Activated CD4-positive, alpha-beta T cell treated with anti-CD3 and anti-CD28 coated beads, Interleukin-2, Interleukin-4, amounts not matched to agents 100 ng/mL and 50 ng/mL, durations not matched to agents 16 hours and 8 hours (primary cell): Measurements from ENCODE around the gene UGT1A6.

Source experiments
- DNase-seq: peaks from one replicate; pipeline ENCODE4 v3.0.0-alpha.2; 2020; ENCODE audit warnings: low spot score

The UGT1A6 gene

DNA sequence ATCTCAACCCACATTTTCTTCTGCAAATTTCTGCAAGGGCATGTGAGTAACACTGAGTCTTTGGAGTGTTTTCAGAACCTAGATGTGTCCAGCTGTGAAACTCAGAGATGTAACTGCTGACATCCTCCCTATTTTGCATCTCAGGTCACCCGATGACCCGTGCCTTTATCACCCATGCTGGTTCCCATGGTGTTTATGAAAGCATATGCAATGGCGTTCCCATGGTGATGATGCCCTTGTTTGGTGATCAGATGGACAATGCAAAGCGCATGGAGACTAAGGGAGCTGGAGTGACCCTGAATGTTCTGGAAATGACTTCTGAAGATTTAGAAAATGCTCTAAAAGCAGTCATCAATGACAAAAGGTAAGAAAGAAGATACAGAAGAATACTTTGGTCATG lies 75.4 kb downstream of the UGT1A6 start:
- no peak for DNase-seq

DNA sequence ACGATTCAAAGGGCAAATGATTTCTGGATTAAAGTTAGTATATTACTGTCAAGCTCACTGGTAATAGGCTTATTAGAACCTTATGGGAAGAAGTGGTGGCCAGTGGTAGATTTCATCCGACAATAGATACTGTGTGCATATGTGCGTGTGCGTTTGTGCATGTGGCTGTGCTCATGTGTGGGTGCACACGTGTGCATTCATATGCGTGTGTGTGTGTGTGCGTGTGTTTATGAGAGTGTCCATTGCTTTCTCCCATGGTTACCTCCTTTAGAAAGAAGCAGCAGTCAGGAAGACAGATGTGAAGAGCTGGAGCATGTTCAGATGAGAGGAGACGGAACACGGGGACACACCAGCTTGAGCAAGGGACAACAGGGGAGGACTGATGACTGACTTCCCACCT lies 76.6 kb downstream of the UGT1A6 start:
- no peak for DNase-seq

- DNase-seq, result no peak
These were observed 79.5 kb downstream of the UGT1A6 start for GRCh38 chr2:233772153-233772552.

DNA sequence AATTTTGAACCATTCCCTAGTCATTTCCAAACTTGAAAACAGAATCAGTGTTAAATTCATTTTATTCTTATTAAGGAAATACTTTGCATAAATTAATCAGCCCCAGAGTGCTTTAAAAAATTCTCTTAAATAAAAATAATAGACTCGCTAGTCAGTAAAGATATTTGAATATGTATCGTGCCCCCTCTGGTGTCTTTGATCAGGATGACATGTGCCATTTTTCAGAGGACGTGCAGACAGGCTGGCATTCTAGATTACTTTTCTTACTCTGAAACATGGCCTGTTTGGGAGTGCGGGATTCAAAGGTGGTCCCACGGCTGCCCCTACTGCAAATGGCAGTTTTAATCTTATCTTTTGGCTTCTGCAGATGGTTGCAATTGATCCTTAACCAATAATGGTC lies 79.9 kb downstream of the UGT1A6 start:
- no peak for DNase-seq

- no peak for DNase-seq
These were observed 81.2 kb downstream of the UGT1A6 start for GRCh38 chr2:233773854-233774253.

GRCh38 chr2:233775414-233775813 lies 82.7 kb downstream of the UGT1A6 start:
- DNase-seq, result no peak

- DNase-seq, result no peak
These were observed 85.3 kb downstream of the UGT1A6 start, which contains the start of gene MROH2A for GRCh38 chr2:233778030-233778429. Gene MROH2A (plus strand): TSS chr2:233778330. CDS start chr2:233779359, 1,029 bp downstream.

DNA sequence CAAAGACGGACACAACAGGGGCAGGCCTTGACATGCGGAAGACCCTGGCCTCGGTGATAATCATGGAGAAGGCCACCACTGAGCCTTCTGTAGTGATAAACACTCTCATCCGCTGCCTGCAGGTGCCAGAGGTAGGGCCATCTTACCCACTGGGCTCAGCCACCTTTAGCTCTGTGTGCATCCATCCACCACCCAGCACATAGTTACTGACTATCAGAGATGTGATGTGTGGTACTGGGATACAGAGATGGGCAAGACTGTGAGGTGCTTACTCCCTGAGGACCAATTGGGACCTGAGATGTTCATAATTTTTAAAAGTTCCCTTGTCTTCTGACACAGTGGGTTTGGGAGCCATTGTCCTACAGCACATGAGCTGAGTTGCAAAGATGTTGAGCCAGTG lies 87.0 kb downstream of the UGT1A6 start:
- DNase-seq, result no peak

GRCh38 chr2:233780771-233781170 lies 88.1 kb downstream of the UGT1A6 start:
- DNase-seq, result no peak

DNA sequence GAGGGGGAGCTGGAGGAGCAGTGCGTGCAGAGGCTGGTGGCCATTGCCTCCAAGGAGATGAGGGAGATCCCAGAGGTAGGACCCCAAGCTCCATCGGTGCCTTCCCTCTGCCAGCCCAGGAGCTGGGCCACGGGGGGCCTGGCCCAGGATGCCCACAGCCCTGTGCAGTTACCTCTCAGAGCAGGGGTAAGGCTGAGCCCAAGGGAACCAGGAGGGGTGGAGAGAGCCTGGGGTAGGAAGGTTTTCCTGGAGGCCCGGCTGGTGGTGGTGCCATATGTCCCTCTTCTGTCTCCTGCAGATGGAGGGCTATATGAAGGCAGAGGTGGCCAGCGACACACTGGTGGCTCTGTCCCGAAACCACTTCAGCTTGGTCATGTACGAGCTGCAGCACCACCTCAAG lies 96.9 kb downstream of the UGT1A6 start:
- no peak for DNase-seq

- DNase-seq, result no peak
These were observed 98.6 kb downstream of the UGT1A6 start for GRCh38 chr2:233791151-233791882.

DNA sequence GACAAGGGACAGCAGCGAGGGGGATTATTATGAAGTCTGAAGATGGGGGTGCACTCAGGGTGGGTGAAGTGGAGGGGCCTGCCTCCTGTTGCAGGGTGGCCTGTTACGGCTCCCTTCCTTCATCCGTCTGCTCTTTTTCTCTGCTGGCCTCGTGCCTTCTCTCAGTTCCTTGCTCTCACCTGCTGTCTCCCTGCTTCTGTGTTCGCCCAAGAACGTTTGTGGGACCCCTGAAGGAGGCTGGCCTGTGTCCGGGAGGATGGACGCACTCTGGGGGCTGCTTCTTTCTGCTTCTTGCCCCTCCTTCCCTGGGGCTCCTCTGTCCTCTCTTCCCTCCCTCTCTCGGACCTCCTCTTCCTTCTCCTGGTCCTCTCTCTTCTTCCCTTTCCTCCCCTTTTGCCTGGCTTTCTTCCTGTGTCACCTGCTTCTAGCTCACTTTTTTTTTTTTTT lies 99.2 kb downstream of the UGT1A6 start:
- no peak for DNase-seq

DNA sequence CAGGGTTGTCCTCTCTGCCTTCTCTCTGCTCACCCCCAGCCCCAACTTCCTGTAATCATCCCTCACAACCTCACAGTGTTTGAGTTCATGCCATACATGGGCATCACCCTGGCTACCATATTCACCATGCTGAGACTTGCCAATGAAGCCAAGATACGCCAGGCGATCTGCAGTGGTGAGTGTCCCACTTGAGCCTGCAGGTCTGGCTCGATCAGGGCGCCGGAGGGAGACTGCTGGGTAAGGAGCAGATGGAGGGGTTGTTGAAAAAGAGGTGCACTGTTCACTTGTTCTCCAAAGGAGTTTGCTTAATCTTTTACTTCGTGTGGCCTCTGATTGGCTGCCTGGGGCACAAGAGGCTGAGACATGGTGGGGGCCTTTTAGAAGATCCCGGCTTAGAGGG lies 100.0 kb downstream of the UGT1A6 start:
- DNase-seq, result no peak

- no peak for DNase-seq
These were observed 100.9 kb downstream of the UGT1A6 start for GRCh38 chr2:233793465-233794127.

DNA sequence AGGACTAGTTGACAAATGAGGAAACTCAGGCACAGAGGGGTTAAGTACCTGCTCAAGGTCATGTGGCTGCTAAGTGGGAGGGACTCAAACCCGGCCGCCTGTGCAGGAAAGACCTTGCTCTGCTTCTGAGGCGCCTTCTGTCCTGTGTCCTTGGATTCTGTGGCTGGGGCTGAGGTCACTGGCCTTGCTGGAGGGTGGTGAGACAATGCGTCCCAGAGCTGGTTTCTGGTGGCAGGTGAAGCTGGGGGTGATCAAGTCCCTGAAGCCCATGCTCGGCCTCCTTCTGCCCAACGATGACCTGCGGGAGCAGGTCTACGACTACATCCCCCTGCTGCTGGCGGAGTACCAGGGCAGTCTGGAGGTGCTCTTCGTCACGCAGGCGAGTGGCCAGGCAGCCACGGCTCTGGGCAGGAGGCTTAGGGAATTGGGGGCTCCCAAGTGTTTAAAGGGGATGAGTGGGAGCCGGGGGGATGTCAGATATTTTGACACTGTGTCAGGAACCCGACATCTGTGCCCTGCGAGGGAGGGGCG lies 101.5 kb downstream of the UGT1A6 start:
- no peak for DNase-seq

DNA sequence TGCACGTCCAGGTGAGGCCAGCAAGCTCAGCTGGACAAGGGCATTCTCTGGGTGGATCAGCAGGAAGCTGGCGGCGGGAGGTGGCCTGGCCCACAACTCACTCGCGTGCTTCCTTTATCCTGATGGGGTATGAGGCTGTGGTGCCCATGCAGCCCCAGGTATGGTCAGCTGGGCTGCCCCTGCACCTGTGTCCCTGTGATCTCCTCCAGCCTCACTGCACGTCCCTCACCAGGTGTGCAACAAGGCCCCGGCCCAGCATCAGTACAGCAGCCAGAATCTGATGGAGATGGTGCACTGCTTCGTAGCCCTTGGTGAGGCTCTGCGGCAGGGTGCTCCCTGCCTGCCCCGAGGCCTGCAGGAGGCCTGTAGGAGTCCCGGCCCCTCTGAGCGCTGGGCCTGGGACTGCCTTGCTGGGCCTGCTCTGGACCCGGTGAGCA lies 103.1 kb downstream of the UGT1A6 start:
- no peak for DNase-seq

GRCh38 chr2:233796254-233796653 lies 103.6 kb downstream of the UGT1A6 start:
- DNase-seq, result no peak

DNA sequence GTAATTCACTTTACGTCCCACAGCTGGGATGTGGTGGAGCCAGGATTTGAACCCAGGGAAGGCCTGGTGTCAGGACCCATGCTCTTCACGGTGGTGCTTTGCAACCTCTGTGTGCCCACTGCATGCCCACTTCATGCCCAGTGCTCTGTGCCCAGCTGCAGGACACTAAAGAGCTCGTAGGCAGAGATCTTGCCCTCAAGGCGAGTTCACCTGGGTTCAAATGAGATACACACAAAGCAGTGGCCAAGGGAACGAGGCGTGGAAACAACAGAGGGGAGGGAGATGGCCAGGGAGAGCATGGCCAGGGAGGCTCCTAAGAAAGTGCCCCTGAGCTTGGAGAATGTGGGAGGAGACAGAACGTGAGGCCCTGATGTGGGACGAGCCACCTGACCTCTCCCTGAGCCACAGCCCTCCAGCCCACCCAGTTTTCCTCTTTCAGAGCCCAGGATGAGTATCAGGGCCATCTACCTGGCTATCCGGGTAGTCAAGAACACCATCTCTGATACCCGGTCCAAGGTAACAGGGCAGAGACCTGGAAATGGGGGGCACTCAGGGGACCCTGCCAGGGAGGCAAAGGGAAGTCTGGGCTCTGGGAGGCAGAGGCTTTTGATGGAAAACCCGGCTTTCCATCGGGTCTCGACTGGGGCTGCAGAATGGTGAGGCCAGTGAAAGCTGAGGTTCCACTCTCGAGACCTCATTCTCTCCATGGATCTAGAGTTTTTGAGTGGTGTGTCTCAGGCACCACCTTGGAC lies 105.8 kb downstream of the UGT1A6 start:
- no peak for DNase-seq

GRCh38 chr2:233799087-233799665 lies 106.5 kb downstream of the UGT1A6 start:
- DNase-seq, result no peak

GRCh38 chr2:233799716-233800115 lies 107.0 kb downstream of the UGT1A6 start:
- no peak for DNase-seq

DNA sequence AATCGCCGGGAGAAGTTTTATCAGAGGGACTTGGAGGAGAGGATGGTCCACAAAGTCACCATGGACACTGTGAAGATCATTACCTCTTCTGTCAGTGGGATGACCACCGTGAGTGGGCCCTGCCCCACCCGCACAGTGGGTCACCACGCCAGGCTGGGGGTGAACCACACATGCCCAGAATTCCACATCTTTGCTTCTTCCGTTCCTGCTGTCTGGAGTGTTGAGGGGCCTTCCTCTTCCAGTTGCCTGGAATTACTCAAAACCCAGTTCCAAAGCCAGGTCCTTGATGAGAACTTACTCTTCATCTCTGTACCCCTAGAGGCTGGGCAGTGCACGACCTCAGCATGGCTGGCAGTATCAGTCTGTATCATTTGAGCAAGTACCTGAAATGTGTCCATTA lies 107.5 kb downstream of the UGT1A6 start:
- no peak for DNase-seq
